H9 (cell line): ENCODE measurements around the gene OR9Q1. TPM values are rescaled to one million over a fixed set of nuclear protein-coding genes. Genes with fewer than 3 reads are reported as not detected.

Experiments used
- DNase-seq: peaks from one replicate; pipeline ENCODE4 v3.0.0-alpha.2; 2017
- H2AFZ ChIP-seq: one replicate; pipeline ENCODE4 v1.6.1; 2013; ENCODE audit warnings: mild to moderate bottlenecking, low read length, control low read depth, moderate library complexity
- H2AK5ac ChIP-seq: 2 replicates; pipeline ENCODE4 v1.6.1; 2013; ENCODE audit warnings: low read length, control low read depth, mixed read lengths; ENCODE audit not compliant: insufficient read length
- H2BK120ac ChIP-seq: one replicate; pipeline ENCODE4 v1.6.1; 2013; ENCODE audit warnings: low read depth, mild to moderate bottlenecking, low read length, control low read depth, inconsistent platforms; ENCODE audit not compliant: poor library complexity, severe bottlenecking
- H2BK12ac ChIP-seq: 2 replicates; pipeline ENCODE4 v1.6.1; 2013; ENCODE audit warnings: low read length, control low read depth, mixed read lengths, low read depth; ENCODE audit not compliant: insufficient read length
- H2BK15ac ChIP-seq: 2 replicates; pipeline ENCODE4 v1.6.1; 2013; ENCODE audit warnings: low read depth, low read length, control low read depth
- H2BK20ac ChIP-seq: one replicate; pipeline ENCODE4 v1.6.1; 2013; ENCODE audit warnings: low read depth, mild to moderate bottlenecking, low read length, control low read depth, inconsistent platforms; ENCODE audit not compliant: poor library complexity, severe bottlenecking
- H2BK5ac ChIP-seq: 2 replicates; pipeline ENCODE4 v1.6.1; 2013; ENCODE audit warnings: low read length, control low read depth, mixed read lengths; ENCODE audit not compliant: insufficient read length
- H3K14ac ChIP-seq: 2 replicates; pipeline ENCODE4 v1.6.1; 2013; ENCODE audit warnings: low read length, control low read depth; ENCODE audit not compliant: insufficient read depth
- H3K18ac ChIP-seq: 2 replicates; pipeline ENCODE4 v1.6.1; 2013; ENCODE audit warnings: low read depth, mild to moderate bottlenecking, mixed read lengths, low read length, control low read depth; ENCODE audit not compliant: insufficient read length
- H3K23ac ChIP-seq: 2 replicates; pipeline ENCODE4 v1.6.1; 2013; ENCODE audit warnings: low read length, control low read depth, mixed read lengths, low read depth; ENCODE audit not compliant: insufficient read length
- H3K23me2 ChIP-seq: 2 replicates; pipeline ENCODE4 v1.6.1; 2013; ENCODE audit warnings: low read depth, mild to moderate bottlenecking, mixed read lengths, low read length, control low read depth; ENCODE audit not compliant: insufficient read length, poor library complexity, severe bottlenecking
- H3K27ac ChIP-seq: 2 replicates; pipeline ENCODE4 v1.5.1; 2013; ENCODE audit warnings: low read length, control low read depth, mixed read lengths, low read depth; ENCODE audit not compliant: insufficient read length
- H3K27me3 ChIP-seq: 2 replicates; pipeline ENCODE4 v1.6.1; 2013; ENCODE audit warnings: low read length, control low read depth, inconsistent platforms; ENCODE audit not compliant: insufficient read depth
- H3K4ac ChIP-seq: 2 replicates; pipeline ENCODE4 v1.6.1; 2013; ENCODE audit warnings: low read depth, mild to moderate bottlenecking, control low read depth, inconsistent platforms, low read length, moderate library complexity
- H3K4me1 ChIP-seq: 2 replicates; pipeline ENCODE4 v1.6.1; 2013; ENCODE audit warnings: low read length, control low read depth, inconsistent platforms; ENCODE audit not compliant: insufficient read depth
- H3K4me2 ChIP-seq: 2 replicates; pipeline ENCODE4 v1.6.1; 2013; ENCODE audit warnings: low read length, control low read depth, mixed read lengths; ENCODE audit not compliant: insufficient read length, insufficient read depth
- H3K56ac ChIP-seq: 2 replicates; pipeline ENCODE4 v1.6.1; 2013; ENCODE audit warnings: low read depth, mild to moderate bottlenecking, mixed read lengths, low read length, control low read depth; ENCODE audit not compliant: insufficient read length
- H3K79me1 ChIP-seq: 2 replicates; pipeline ENCODE4 v1.6.1; 2013; ENCODE audit warnings: low read depth, mild to moderate bottlenecking, moderate library complexity, low read length, control low read depth, inconsistent platforms; ENCODE audit not compliant: insufficient read depth, poor library complexity, severe bottlenecking
- H3K79me2 ChIP-seq: 2 replicates; pipeline ENCODE4 v1.6.1; 2013; ENCODE audit warnings: low read length, control low read depth, inconsistent platforms; ENCODE audit not compliant: insufficient read depth
- H3K9ac ChIP-seq: 2 replicates; pipeline ENCODE4 v1.6.1; 2013; ENCODE audit warnings: low read length, control low read depth, mixed read lengths; ENCODE audit not compliant: insufficient read length; ENCODE audit errors: extremely low read depth
- H3K9me3 ChIP-seq: one replicate; pipeline ENCODE4 v1.6.1; 2013; ENCODE audit warnings: low read depth, low read length, inconsistent platforms; ENCODE audit not compliant: control insufficient read depth
- H3T11ph ChIP-seq: one replicate; pipeline ENCODE4 v1.6.1; 2013; ENCODE audit warnings: mild to moderate bottlenecking, low read length, control low read depth, inconsistent platforms
- H4K20me1 ChIP-seq: one replicate; pipeline ENCODE4 v1.6.1; 2013; ENCODE audit not compliant: control insufficient read depth, insufficient read length, insufficient read depth
- H4K5ac ChIP-seq: 2 replicates; pipeline ENCODE4 v1.6.1; 2013; ENCODE audit warnings: low read depth, mild to moderate bottlenecking, mixed read lengths, low read length, control low read depth; ENCODE audit not compliant: insufficient read length
- H4K8ac ChIP-seq: replicated peaks from 2 replicates; pipeline ENCODE4 v1.6.1; 2013; ENCODE audit warnings: low read length, control low read depth, mixed read lengths, low read depth; ENCODE audit not compliant: insufficient read length
- H4K91ac ChIP-seq: 2 replicates; pipeline ENCODE4 v1.6.1; 2013; ENCODE audit warnings: low read depth, mild to moderate bottlenecking, moderate library complexity, mixed read lengths, low read length, control low read depth; ENCODE audit not compliant: insufficient read length
- H3K27ac Mint-ChIP-seq, 3 experiments: 2 replicates in 2 of 3; 3 replicates in 1 of 3; pipeline ENCODE4 v1.8.0; 2020 to 2021; ENCODE audit warnings: mixed read lengths in 3 of 3, mild to moderate bottlenecking in 1 of 3, moderate library complexity in 1 of 3
- H3K27me3 Mint-ChIP-seq: 2 replicates; pipeline ENCODE4 v1.8.0; 2021; ENCODE audit warnings: low read depth, mild to moderate bottlenecking, moderate library complexity, mixed read lengths
- H3K36me3 Mint-ChIP-seq, 3 experiments: 2 replicates in 2 of 3; 3 replicates in 1 of 3; pipeline ENCODE4 v1.8.0; 2020 to 2021; ENCODE audit warnings: low read depth in 3 of 3, mixed read lengths in 3 of 3; ENCODE audit not compliant: insufficient read depth in 1 of 3
- H3K4me1 Mint-ChIP-seq, 2 experiments: 2 replicates each; pipeline ENCODE4 v1.8.0; 2020; ENCODE audit warnings: mixed read lengths in 2 of 2
- H3K4me3 Mint-ChIP-seq, 2 experiments: 2 replicates in 1 of 2; 3 replicates in 1 of 2; pipeline ENCODE4 v1.8.0; 2020 to 2021; ENCODE audit warnings: mild to moderate bottlenecking in 2 of 2, mixed read lengths in 2 of 2, moderate library complexity in 1 of 2
- H3K9me3 Mint-ChIP-seq, 2 experiments: 2 replicates in 1 of 2; 3 replicates in 1 of 2; pipeline ENCODE4 v1.8.0; 2020; ENCODE audit warnings: mild to moderate bottlenecking in 2 of 2, mixed read lengths in 2 of 2, moderate library complexity in 1 of 2
- CTCF ChIP-seq: fragments of 200-600 bp; sonication (generic); conservative IDR thresholded peaks from 3 replicates; pipeline ENCODE4 v1.8.0; 2021; ENCODE audit warnings: antibody characterized with exemption, mild to moderate bottlenecking
- WGBS: extraction: QIAGEN DNeasy Blood & Tissue Kit; methylation state at CpG from one replicate; pipeline ENCODE4 v1.1.7; 2013; ENCODE audit warnings: missing lambda C conversion rate, low lambda C conversion rate, mixed read lengths; ENCODE audit not compliant: insufficient read length; ENCODE audit errors: extremely low coverage; 5-methylcytosine and 5-hydroxymethylcytosine counted together
- total RNA-seq: library from RNA; stranded (reverse); gene quantifications from 2 replicates; pipeline ENCODE4 v1.2.1, GENCODE V29; 2021

OR9Q1 gene
- total RNA-seq, 1 experiment from 2014 or later = not detected

GRCh38 chr11:58034471-58034870 lies 10.8 kb downstream of the OR9Q1 start:
- Histone ChIP-seq H3K23me2 (no peaks in the 10 kb centered on the region), H3K23ac (no peak overlapping the region), H2BK120ac (no peak overlapping the region), H3K79me2 (no peaks in the 10 kb centered on the region), H3K56ac (no peak overlapping the region), H2BK20ac (no peak overlapping the region), H3K27me3 (no peaks in the 10 kb centered on the region), H2AFZ (no peak overlapping the region), H3K4me2 (no peak overlapping the region), H3K27ac (no peak overlapping the region), H4K8ac (no peak overlapping the region), H4K91ac (no peak overlapping the region), H2AK5ac (no peak overlapping the region), H4K20me1 (no peaks in the 10 kb centered on the region), H2BK15ac (no peak overlapping the region), H2BK12ac (no peak overlapping the region), H3K9me3 (no peaks in the 10 kb centered on the region), H3K79me1 (no peaks in the 10 kb centered on the region), H4K5ac (no peak overlapping the region), H3K4me1 (no peaks in the 10 kb centered on the region), H3K9ac (no peak overlapping the region), H3K4ac (no peak overlapping the region), H3K18ac (no peak overlapping the region), H3T11ph (no peak overlapping the region), H3K14ac (no peak overlapping the region), H2BK5ac (no peak overlapping the region)
- Mint-ChIP-seq H3K27me3 (no peaks in the 10 kb centered on the region), H3K4me1 (no peaks in the 10 kb centered on the region), H3K4me3 (no peak overlapping the region), H3K9me3 (peaks cover 17 to 23% of the 10 kb centered on the region in 2 experiments; a peak in 4 of 5 replicates), H3K27ac (no peak overlapping the region), H3K36me3 (peaks cover 0 to 7% (median 0%) of the 10 kb centered on the region in 3 experiments; a peak in 2 of 7 replicates)
- no peak for DNase-seq
- no peak for TF ChIP-seq CTCF
- no CpG with 5 or more reads among the region's 2 CpGs for WGBS
